GM12873 (cell line): ENCODE results near the gene BTD.

ENCODE experiments used
- CTCF ChIP-seq: IDR thresholded peaks from 2 replicates; pipeline ENCODE4 v1.5.1; 2012; ENCODE audit warnings: low read depth, mild to moderate bottlenecking, moderate library complexity, low read length, control low read depth; ENCODE audit not compliant: insufficient read depth; ENCODE audit errors: missing control alignments

Gene BTD

GRCh38 chr3:15660055-15660935 is 58.8 kb downstream of the BTD start:
- TF ChIP-seq CTCF = no peak

- TF ChIP-seq CTCF = no peak
Measured at GRCh38 chr3:15664144-15664543, 62.6 kb downstream of the BTD start.

- no peak for TF ChIP-seq CTCF
Measured at GRCh38 chr3:15665510-15666150, 64.1 kb downstream of the BTD start.

- no peak for TF ChIP-seq CTCF
Measured at GRCh38 chr3:15666277-15666676, 64.7 kb downstream of the BTD start.

- no peak for TF ChIP-seq CTCF
Measured at GRCh38 chr3:15667484-15667883, 65.9 kb downstream of the BTD start.

GRCh38 chr3:15673536-15673935 is 72.0 kb downstream of the BTD start:
- no peak for TF ChIP-seq CTCF

- no peak for TF ChIP-seq CTCF
Measured at GRCh38 chr3:15676259-15676658, 74.7 kb downstream of the BTD start.
